K562 (cell line): ENCODE results near the gene TENT4A. TPM values are rescaled to one million over a fixed set of nuclear protein-coding genes. Genes with fewer than 3 reads are reported as not detected.

Source experiments
- DDX20 ChIP-seq: fragments of 450-650 bp; IDR thresholded peaks from 2 replicates; pipeline ENCODE4 v1.6.1; 2016; ENCODE audit warnings: missing genetic modification characterization, low read depth, mild to moderate bottlenecking, missing compliant biosample characterization, moderate library complexity
- FOXM1 ChIP-seq, 2 experiments: fragments of 450-650 bp in 1 of 2; sonication (generic) in 1 of 2; formaldehyde crosslinking in 1 of 2; IDR thresholded peaks; 2 replicates each; pipeline versions ENCODE4 v1.6.1 to v1.9.0; 2017 to 2022; ENCODE audit warnings: low read depth in 2 of 2, mild to moderate bottlenecking in 2 of 2, missing genetic modification reagents in 1 of 2, moderate library complexity in 1 of 2
- HLTF ChIP-seq: fragments of 450-650 bp; IDR thresholded peaks from 2 replicates; pipeline ENCODE4 v1.6.1; 2016
- NCOA6 ChIP-seq: fragments of 450-650 bp; IDR thresholded peaks from 2 replicates; pipeline ENCODE4 v1.6.1; 2017; ENCODE audit warnings: mild to moderate bottlenecking
- NCOR1 ChIP-seq: fragments of 450-650 bp; IDR thresholded peaks from 2 replicates; pipeline ENCODE4 v1.6.1; 2016; ENCODE audit warnings: mild to moderate bottlenecking, moderate library complexity
- NONO ChIP-seq, 2 experiments: fragments of 200-400 bp in 1 of 2; fragments of 450-650 bp in 1 of 2; formaldehyde crosslinking in 1 of 2; IDR thresholded peaks; 2 replicates each; pipeline ENCODE4 v1.6.1; 2017; ENCODE audit warnings: low read depth in 2 of 2, mild to moderate bottlenecking in 2 of 2, moderate library complexity in 2 of 2, low read length in 1 of 2
- PRMT5 ChIP-seq: sonication (generic); formaldehyde crosslinking; IDR thresholded peaks from 2 replicates; pipeline ENCODE4 v1.5.0; 2020; ENCODE audit warnings: missing genetic modification reagents
- RBM34 ChIP-seq: fragments of 200-400 bp; formaldehyde crosslinking; IDR thresholded peaks from 2 replicates; pipeline ENCODE4 v1.6.1; 2018; ENCODE audit warnings: low read length, borderline replicate concordance; ENCODE audit not compliant: insufficient read depth
- SIX5 ChIP-seq, 2 experiments: IDR thresholded peaks; 2 replicates each; pipeline ENCODE4 v1.6.1; 2011; ENCODE audit warnings: low read length in 2 of 2, borderline replicate concordance in 1 of 2, low read depth in 1 of 2, mild to moderate bottlenecking in 1 of 2, moderate library complexity in 1 of 2; ENCODE audit not compliant: insufficient read depth in 1 of 2
- SNIP1 ChIP-seq: fragments of 450-650 bp; IDR thresholded peaks from 2 replicates; pipeline ENCODE4 v1.7.1; 2017; ENCODE audit warnings: low read depth, mild to moderate bottlenecking
- SRSF7 ChIP-seq: fragments of 200-400 bp; formaldehyde crosslinking; optimal IDR thresholded peaks from 2 replicates; pipeline ENCODE3; 2017; ENCODE audit warnings: mild to moderate bottlenecking, low read depth, low read length
- TAF15 ChIP-seq: fragments of 200-400 bp; formaldehyde crosslinking; IDR thresholded peaks from 2 replicates; pipeline ENCODE4 v1.6.1; 2017; ENCODE audit warnings: mild to moderate bottlenecking, low read depth, low read length, moderate library complexity
- ZNF212 ChIP-seq: fragments of 450-650 bp; formaldehyde crosslinking; IDR thresholded peaks from 2 replicates; pipeline ENCODE4 v1.4.0; 2020; ENCODE audit warnings: mild to moderate bottlenecking
- ZNF76 ChIP-seq: fragments of 250-450 bp; sonication (Bioruptor Pico); IDR thresholded peaks from 2 replicates; pipeline ENCODE4 v1.4.0; 2020; ENCODE audit warnings: mild to moderate bottlenecking, moderate library complexity, borderline replicate concordance
- ZNF77 ChIP-seq: fragments of 250-450 bp; sonication (Bioruptor Pico); IDR thresholded peaks from 2 replicates; pipeline ENCODE4 v1.5.0; 2020
- ZNF780A ChIP-seq: fragments of 250-450 bp; sonication (Bioruptor Pico); IDR thresholded peaks from 2 replicates; pipeline ENCODE4 v1.5.0; 2021; ENCODE audit warnings: mild to moderate bottlenecking
- polyA plus RNA-seq, 8 experiments: library from polyadenylated mRNA; depleted of rRNA in 4 of 8; stranded (reverse) in 5 of 8; unstranded in 3 of 8; fragments of >200 nt; fragmentation: Nextera tagmentation in 2 of 8; fragmentation: Illumina TruSeq in 1 of 8; extraction: Ambion mirVana in 2 of 8; extraction: Trizol in 1 of 8; gene quantifications; 2 replicates each; pipeline versions ENCODE4 v1.2.1 to v1.2.3, GENCODE V29; 2011 to 2014; ENCODE audit warnings: inconsistent platforms in 1 of 8, missing spikeins in 1 of 8
- total RNA-seq, 7 experiments: library from RNA; depleted of rRNA in 6 of 7; stranded (reverse); fragments of >200 nt in 6 of 7; fragmentation: Illumina TruSeq in 2 of 7; extraction: Trizol in 2 of 7; gene quantifications; 2 replicates each; pipeline versions ENCODE4 v1.2.1 to v1.2.3, GENCODE V29; 2011 to 2021; ENCODE audit warnings: low replicate concordance in 1 of 7
- TF ChIP-seq, protein P1 (sequence below): fragments of 450-650 bp; formaldehyde crosslinking; IDR thresholded peaks from 2 replicates; pipeline ENCODE4 v1.4.0; 2022; ENCODE audit warnings: mild to moderate bottlenecking, moderate library complexity
- TF ChIP-seq, protein P2 (sequence below): fragments of 450-650 bp; IDR thresholded peaks from 2 replicates; pipeline ENCODE4 v1.6.1; 2017; ENCODE audit warnings: antibody characterized with exemption
- TF ChIP-seq, protein P3 (sequence below): fragments of 450-650 bp; IDR thresholded peaks from 2 replicates; pipeline ENCODE4 v1.6.1; 2014; ENCODE audit warnings: low read depth, mild to moderate bottlenecking, moderate library complexity, borderline replicate concordance
- TF ChIP-seq, protein P4 (sequence below): fragments of 450-650 bp; formaldehyde crosslinking; IDR thresholded peaks from 2 replicates; pipeline ENCODE4 v1.4.0; 2022; ENCODE audit warnings: missing genetic modification characterization
- TF ChIP-seq, protein P5 (sequence below): fragments of 250-450 bp; sonication (Bioruptor Pico); IDR thresholded peaks from 2 replicates; pipeline ENCODE4 v1.4.0; 2020; ENCODE audit warnings: mild to moderate bottlenecking, moderate library complexity

TENT4A gene
- total and polyA plus RNA-seq, 9 of the 15 experiments (the other 6 are each of a cell fraction or from before 2014, with no cell fraction given): 1.3 to 27.3 (median 13.0) TPM

DNA sequence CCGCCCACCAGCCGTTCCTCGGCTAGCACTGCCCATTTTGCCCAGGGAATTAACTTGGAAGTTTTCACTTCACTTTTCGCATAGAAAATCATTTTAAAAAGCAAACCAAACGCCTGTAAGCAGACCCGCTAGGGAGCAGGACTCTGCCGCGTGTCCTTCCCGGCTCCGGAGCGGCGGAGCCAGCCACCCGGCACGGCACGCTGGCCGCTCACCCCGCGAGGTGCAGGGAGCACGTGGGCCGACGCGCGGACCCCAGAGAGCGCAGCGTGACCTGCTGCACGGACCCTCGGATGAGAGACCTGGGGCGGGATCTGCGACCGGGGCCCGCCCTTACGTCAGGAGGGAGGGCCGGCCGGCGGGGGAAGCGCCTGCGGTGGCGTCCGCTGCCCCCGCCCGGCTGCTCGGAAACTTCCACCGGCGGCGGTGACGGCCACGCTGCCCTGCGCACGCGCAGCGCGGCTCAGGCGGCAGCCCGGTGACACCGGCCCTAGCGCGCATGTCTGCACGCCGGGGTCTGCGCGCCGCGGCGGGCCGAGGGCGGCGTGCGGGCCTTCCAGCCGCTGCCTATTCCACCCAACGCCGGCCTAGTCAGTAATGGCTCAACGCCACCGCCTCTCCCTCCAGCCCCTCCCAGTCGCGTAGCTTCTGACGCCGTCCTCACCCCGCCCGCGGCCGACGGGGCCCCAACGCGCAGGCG, 507 bp upstream of the TENT4A start (continued):
- TF ChIP-seq ZNF780A (CRISPR knock-in tag) (no peak), SNIP1 (no peak), SIX5 (IDR thresholded peaks at IDR 0.05; ENCODE audit: borderline replicate concordance in 1 of 2, insufficient read depth in 1 of 2, low read depth in 1 of 2, low read length in 2 of 2) (no peak), TAF15 (no peak), NCOA6 (0 out of 2 replicates have a peak, but pooled peaks have one; percentile 39), SRSF7 (no peak), RBM34 (peak; percentile 82; the same call in 1 of the 2 replicates), NONO (IDR thresholded peaks at IDR 0.05; ENCODE audit: low read depth in 2 of 2, low read length in 1 of 2) (peak; percentile 86 to 95), DDX20 (tag) (no peak), ZNF212 (CRISPR knock-in tag) (peak; percentile 9; the same call in 1 of the 2 replicates), ZNF77 (CRISPR knock-in tag) (no peak), PRMT5 (CRISPR knock-in tag) (peak; percentile 68; the same call in 1 of the 2 replicates), ZNF76 (peak; percentile 48; the same call in 1 of the 2 replicates), FOXM1 (IDR thresholded peaks at IDR 0.05; ENCODE audit: low read depth) (no peak), FOXM1 (CRISPR knock-in tag; IDR thresholded peaks at IDR 0.05; ENCODE audit: low read depth) (no peak), NCOR1 (peak; percentile 29; the same call in 1 of the 2 replicates), HLTF (no peak)
- TF ChIP-seq, protein P1, sequence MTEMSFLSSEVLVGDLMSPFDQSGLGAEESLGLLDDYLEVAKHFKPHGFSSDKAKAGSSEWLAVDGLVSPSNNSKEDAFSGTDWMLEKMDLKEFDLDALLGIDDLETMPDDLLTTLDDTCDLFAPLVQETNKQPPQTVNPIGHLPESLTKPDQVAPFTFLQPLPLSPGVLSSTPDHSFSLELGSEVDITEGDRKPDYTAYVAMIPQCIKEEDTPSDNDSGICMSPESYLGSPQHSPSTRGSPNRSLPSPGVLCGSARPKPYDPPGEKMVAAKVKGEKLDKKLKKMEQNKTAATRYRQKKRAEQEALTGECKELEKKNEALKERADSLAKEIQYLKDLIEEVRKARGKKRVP (CRISPR knock-in tag): no peak
- TF ChIP-seq, protein P2, sequence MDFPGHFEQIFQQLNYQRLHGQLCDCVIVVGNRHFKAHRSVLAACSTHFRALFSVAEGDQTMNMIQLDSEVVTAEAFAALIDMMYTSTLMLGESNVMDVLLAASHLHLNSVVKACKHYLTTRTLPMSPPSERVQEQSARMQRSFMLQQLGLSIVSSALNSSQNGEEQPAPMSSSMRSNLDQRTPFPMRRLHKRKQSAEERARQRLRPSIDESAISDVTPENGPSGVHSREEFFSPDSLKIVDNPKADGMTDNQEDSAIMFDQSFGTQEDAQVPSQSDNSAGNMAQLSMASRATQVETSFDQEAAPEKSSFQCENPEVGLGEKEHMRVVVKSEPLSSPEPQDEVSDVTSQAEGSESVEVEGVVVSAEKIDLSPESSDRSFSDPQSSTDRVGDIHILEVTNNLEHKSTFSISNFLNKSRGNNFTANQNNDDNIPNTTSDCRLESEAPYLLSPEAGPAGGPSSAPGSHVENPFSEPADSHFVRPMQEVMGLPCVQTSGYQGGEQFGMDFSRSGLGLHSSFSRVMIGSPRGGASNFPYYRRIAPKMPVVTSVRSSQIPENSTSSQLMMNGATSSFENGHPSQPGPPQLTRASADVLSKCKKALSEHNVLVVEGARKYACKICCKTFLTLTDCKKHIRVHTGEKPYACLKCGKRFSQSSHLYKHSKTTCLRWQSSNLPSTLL: peak; percentile 98
- TF ChIP-seq, protein P3, sequence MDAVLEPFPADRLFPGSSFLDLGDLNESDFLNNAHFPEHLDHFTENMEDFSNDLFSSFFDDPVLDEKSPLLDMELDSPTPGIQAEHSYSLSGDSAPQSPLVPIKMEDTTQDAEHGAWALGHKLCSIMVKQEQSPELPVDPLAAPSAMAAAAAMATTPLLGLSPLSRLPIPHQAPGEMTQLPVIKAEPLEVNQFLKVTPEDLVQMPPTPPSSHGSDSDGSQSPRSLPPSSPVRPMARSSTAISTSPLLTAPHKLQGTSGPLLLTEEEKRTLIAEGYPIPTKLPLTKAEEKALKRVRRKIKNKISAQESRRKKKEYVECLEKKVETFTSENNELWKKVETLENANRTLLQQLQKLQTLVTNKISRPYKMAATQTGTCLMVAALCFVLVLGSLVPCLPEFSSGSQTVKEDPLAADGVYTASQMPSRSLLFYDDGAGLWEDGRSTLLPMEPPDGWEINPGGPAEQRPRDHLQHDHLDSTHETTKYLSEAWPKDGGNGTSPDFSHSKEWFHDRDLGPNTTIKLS: peak; percentile 84
- TF ChIP-seq, protein P4, sequence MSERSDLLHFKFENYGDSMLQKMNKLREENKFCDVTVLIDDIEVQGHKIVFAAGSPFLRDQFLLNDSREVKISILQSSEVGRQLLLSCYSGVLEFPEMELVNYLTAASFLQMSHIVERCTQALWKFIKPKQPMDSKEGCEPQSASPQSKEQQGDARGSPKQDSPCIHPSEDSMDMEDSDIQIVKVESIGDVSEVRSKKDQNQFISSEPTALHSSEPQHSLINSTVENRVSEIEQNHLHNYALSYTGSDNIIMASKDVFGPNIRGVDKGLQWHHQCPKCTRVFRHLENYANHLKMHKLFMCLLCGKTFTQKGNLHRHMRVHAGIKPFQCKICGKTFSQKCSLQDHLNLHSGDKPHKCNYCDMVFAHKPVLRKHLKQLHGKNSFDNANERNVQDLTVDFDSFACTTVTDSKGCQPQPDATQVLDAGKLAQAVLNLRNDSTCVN (CRISPR knock-in tag): no peak
- TF ChIP-seq, protein P5, sequence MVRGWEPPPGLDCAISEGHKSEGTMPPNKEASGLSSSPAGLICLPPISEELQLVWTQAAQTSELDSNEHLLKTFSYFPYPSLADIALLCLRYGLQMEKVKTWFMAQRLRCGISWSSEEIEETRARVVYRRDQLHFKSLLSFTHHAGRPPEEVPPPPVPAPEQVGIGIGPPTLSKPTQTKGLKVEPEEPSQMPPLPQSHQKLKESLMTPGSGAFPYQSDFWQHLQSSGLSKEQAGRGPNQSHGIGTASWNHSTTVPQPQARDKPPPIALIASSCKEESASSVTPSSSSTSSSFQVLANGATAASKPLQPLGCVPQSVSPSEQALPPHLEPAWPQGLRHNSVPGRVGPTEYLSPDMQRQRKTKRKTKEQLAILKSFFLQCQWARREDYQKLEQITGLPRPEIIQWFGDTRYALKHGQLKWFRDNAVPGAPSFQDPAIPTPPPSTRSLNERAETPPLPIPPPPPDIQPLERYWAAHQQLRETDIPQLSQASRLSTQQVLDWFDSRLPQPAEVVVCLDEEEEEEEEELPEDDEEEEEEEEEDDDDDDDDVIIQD (CRISPR knock-in tag): no peak
